Sigmoid colon (tissue), 7 donors: ENCODE data around the gene LZTFL1. TPM values are rescaled to one million over a fixed set of nuclear protein-coding genes. Genes with fewer than 3 reads are reported as not detected.
A peak's percentile ranks its signal among the peaks of the same experiment; 100 is the strongest.

Experiments
- DNase-seq: peaks from one replicate; pipeline ENCODE4 v3.0.0-alpha.2; 2019
- H3K27ac ChIP-seq, 4 donors: fragments of 200-600 bp; sonication (generic); one replicate each; pipeline ENCODE4 v1.5.1; 2016 to 2019; ENCODE audit warnings: mild to moderate bottlenecking in 1 of 4
- H3K27me3 ChIP-seq, 3 donors: fragments of 200-600 bp; sonication (generic); one replicate each; pipeline ENCODE4 v1.5.1; 2019; ENCODE audit warnings: mild to moderate bottlenecking in 1 of 3
- H3K36me3 ChIP-seq, 4 donors: fragments of 200-600 bp; sonication (generic); one replicate each; pipeline ENCODE4 v1.5.1; 2016 to 2019
- H3K4me1 ChIP-seq, 4 donors: fragments of 200-600 bp; sonication (generic); one replicate each; pipeline ENCODE4 v1.5.1; 2017 to 2019
- H3K4me3 ChIP-seq, 4 donors: fragments of 200-600 bp; sonication (generic); one replicate each; pipeline ENCODE4 v1.5.1; 2017 to 2019; ENCODE audit warnings: mild to moderate bottlenecking in 2 of 4, moderate library complexity in 1 of 4
- H3K9me3 ChIP-seq, 4 donors: fragments of 200-600 bp in 3 of 4; sonication (generic) in 3 of 4; one replicate each; pipeline versions ENCODE4 v1.5.1 to v1.6.1; 2013 to 2019
- EP300 ChIP-seq, 4 donors: sonication (generic); formaldehyde crosslinking; IDR thresholded peaks; one replicate each; pipeline ENCODE4 v1.6.1; 2017; ENCODE audit warnings: antibody characterized with exemption in 4 of 4
- POLR2A ChIP-seq, 2 donors: fragments of 450-650 bp; IDR thresholded peaks; one replicate each; pipeline ENCODE4 v1.6.1; 2016; ENCODE audit warnings: antibody characterized with exemption in 2 of 2, mild to moderate bottlenecking in 2 of 2, moderate library complexity in 2 of 2
- POLR2AphosphoS5 ChIP-seq, 4 donors: sonication (generic); formaldehyde crosslinking; IDR thresholded peaks; one replicate each; pipeline ENCODE4 v1.6.1; 2017; ENCODE audit warnings: antibody characterized with exemption in 4 of 4
- WGBS, 2 donors: extraction: QIAGEN DNeasy Blood & Tissue Kit; methylation state at CpG; one replicate each; pipeline ENCODE4 v1.1.7; 2013; 5-methylcytosine and 5-hydroxymethylcytosine counted together
- intact Hi-C: fragments of 100-400 bp; cut with DNase I; formaldehyde crosslinking; loops from one replicate; pipeline ENCODE4 v1.15.1; 2023
- polyA plus RNA-seq, 3 donors: library from polyadenylated mRNA; stranded (reverse); fragments of 200-250 nt; gene quantifications; one replicate each; pipeline ENCODE4 v1.2.3, GENCODE V29; 2013
- total RNA-seq, 4 donors: library from RNA; depleted of rRNA; stranded (reverse); fragments of >200 nt; gene quantifications; one replicate each; pipeline ENCODE4 v1.1.0, GENCODE V29; 2016
- TF ChIP-seq, protein P1 (sequence below), 4 experiments: fragments of 450-650 bp in 3 of 4; fragments of 200-600 bp in 1 of 4; IDR thresholded peaks; one replicate each; pipeline ENCODE4 v1.5.1; 2016 to 2019; ENCODE audit warnings: antibody characterized with exemption in 4 of 4, mild to moderate bottlenecking in 3 of 4, moderate library complexity in 2 of 4
- donor health status: healthy with polysubstance abuse.
- donor health status: Bipolar disorder and iron deficiency.
- donor health status: healthy.

The LZTFL1 gene
- total and polyA plus RNA-seq, 7 donors: 7.9 to 31.0 (median 16.6) TPM

DNA sequence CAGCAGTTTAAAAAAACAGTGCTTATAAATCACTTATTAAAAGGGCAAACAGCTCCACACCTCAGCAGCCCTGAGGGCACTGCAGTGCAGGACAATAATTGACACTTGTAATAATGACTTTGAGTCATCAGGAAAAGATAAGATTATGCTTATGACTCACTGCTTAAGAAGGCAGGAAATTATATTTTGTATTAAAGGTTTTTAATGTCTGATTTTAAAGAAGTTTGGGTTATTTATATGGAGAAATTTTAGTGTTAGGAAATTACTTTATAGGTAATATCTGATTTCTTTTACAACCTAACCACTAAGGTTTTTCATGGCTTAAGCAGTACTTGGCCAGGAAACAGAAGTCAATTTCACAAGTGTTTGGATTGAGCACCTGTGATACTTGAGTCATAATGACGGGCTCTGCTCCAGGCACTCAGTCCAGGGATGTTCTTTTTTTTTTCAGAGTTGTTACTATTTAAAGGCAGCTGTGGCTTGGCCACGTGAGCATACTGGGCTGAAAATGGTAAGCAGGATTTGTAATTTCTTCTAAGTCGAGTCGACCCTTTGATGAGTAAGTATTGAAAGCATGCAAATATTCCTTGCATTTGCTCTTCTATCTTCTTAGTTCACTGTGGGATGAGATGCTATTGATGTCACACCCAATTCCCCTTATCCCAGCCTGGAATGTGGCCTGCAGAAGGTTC is 23.9 kb downstream of the LZTFL1 start:
- DNase-seq: peak; percentile 91
- H3K27ac ChIP-seq: peak overlapping the region; percentile 55 to 74 (median 70)
- H3K4me1 ChIP-seq: peaks cover 0 to 28% (median 25%) of the 10 kb centered on the region in 4 donors
- intact Hi-C loops: no loop called here
- no peaks in the 10 kb centered on the region for H3K27me3 ChIP-seq
- WGBS, 2 donors: 6 to 30% methylated on average over 4 of the region's 4 CpGs
- H3K4me3 ChIP-seq: no peak overlapping the region
- H3K9me3 ChIP-seq: peaks cover 0 to 1% (median 0%) of the 10 kb centered on the region in 4 donors
- TF ChIP-seq EP300 (IDR thresholded peaks at IDR 0.05) (peak in 3 of 4 donors; percentile 10 to 70 (median 26)), POLR2A (IDR thresholded peaks at IDR 0.05) (no peak), POLR2AphosphoS5 (IDR thresholded peaks at IDR 0.05) (peak; percentile 52 to 78 (median 74))
- TF ChIP-seq, protein P1, sequence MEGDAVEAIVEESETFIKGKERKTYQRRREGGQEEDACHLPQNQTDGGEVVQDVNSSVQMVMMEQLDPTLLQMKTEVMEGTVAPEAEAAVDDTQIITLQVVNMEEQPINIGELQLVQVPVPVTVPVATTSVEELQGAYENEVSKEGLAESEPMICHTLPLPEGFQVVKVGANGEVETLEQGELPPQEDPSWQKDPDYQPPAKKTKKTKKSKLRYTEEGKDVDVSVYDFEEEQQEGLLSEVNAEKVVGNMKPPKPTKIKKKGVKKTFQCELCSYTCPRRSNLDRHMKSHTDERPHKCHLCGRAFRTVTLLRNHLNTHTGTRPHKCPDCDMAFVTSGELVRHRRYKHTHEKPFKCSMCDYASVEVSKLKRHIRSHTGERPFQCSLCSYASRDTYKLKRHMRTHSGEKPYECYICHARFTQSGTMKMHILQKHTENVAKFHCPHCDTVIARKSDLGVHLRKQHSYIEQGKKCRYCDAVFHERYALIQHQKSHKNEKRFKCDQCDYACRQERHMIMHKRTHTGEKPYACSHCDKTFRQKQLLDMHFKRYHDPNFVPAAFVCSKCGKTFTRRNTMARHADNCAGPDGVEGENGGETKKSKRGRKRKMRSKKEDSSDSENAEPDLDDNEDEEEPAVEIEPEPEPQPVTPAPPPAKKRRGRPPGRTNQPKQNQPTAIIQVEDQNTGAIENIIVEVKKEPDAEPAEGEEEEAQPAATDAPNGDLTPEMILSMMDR (IDR thresholded peaks at IDR 0.05): no peak
- H3K36me3 ChIP-seq: peaks cover 0 to 11% (median 2%) of the 10 kb centered on the region in 4 donors

DNA sequence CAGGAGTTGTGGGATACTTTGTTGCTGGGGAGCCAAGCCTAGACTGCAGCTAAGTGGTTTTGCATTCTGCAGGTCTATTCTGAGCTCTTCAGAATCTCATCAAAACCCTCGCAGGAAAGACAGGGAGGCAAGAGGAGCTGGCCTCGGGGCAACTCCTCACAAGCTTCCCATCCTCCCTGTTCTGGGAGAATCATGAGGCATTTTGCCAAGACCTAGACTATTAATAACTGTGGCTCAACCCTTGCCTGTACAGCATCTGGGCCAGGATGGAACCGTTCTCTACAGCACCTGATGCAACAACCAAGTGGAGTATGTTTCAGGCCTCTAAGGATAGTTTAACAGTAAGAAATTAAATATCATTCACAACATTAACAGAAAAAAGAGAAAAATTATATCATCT is 25.4 kb downstream of the LZTFL1 start:
- intact Hi-C loops: no loop called here
- peak in 3 of 4 donors; percentile 33 to 54 (median 42) for TF ChIP-seq POLR2AphosphoS5 (IDR thresholded peaks at IDR 0.05)
- no peak for TF ChIP-seq POLR2A (IDR thresholded peaks at IDR 0.05)
- WGBS, 2 donors: 86 to 89% methylated on average over 3 of the region's 3 CpGs
- peak; percentile 80 for DNase-seq
- H3K36me3 ChIP-seq: no peaks in the 10 kb centered on the region
- H3K27ac ChIP-seq: peak overlapping the region in 3 of 4 donors; percentile 47 to 74 (median 72)
- H3K4me3 ChIP-seq: no peak overlapping the region
- H3K9me3 ChIP-seq: peaks cover 0 to 1% (median 0%) of the 10 kb centered on the region in 4 donors
- no peaks in the 10 kb centered on the region for H3K27me3 ChIP-seq
- H3K4me1 ChIP-seq: peaks cover 0 to 28% (median 25%) of the 10 kb centered on the region in 4 donors

DNA sequence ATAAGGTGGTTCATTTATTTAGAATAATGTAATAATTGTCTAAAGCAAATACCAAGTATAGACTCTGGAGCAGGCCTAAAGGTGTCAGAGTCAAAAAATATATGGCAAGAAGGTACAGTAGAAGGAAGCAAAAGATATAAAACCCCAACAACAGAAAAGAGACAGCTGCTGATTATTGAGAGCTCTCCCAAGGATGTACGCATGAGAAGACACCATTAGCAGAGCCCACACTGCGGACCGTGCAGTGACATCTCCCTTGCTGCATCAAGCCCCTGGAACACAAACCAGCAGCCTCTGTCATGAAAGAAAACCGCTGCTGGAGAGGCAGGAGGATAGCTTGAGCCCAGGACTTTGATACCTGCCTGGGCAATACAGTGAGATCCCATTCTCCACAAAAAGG is 27.6 kb downstream of the LZTFL1 start:
- no peak for DNase-seq
- Histone ChIP-seq H3K4me1 (peaks cover 0 to 28% (median 25%) of the 10 kb centered on the region in 4 donors), H3K27ac (no peak overlapping the region), H3K9me3 (peaks cover 0 to 1% (median 0%) of the 10 kb centered on the region in 4 donors), H3K27me3 (no peaks in the 10 kb centered on the region), H3K36me3 (no peaks in the 10 kb centered on the region), H3K4me3 (no peak overlapping the region)
- 95 to 96% methylated on average over 4 of the region's 4 CpGs for WGBS, 2 donors
- intact Hi-C loops: no loop called here
- TF ChIP-seq POLR2A (IDR thresholded peaks at IDR 0.05) (no peak), EP300 (IDR thresholded peaks at IDR 0.05) (no peak), POLR2AphosphoS5 (IDR thresholded peaks at IDR 0.05) (no peak)
- TF ChIP-seq, protein P1 (IDR thresholded peaks at IDR 0.05): no peak

DNA sequence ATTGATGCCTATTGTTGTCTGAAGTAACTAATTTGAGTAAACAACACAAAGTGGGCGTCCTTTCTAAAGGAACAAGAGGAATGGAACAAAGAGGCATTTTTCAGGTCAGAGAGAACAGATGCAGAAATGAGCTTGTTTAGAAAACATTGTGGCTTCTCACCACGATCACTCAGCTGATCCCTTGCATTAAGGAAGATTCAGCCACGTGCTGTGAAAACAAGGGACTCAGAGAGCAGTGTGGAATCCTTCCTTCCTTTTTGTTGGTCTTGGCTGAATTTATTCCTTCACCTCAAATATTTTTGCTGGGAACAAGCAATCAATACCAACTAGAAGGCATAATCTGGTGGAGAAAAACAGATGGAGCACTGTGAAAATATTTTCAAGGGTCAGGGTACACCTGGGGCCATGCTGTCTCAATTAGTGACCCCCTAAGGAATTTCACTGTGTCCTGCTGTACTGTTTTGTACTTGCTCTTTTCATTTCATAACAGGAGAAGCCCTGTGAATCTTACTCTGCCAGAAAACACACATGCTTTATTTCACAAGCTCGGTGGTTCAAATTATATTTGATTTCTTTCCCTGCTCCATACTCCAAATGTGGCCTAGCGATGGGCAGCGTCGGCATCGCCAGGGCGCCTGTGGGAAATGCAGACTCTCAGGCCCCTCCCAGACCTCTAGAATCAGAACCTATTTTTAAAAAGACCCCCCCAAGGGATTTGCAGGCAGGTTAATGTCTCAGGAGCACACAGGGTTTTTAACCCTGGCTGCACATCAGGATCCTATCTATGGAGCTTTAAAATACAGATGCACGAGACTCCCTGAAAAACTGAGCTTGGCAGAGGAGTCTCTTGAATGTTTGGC is 34.0 kb downstream of the LZTFL1 start:
- DNase-seq: no peak
- no peaks in the 10 kb centered on the region for H3K4me1 ChIP-seq
- H3K4me3 ChIP-seq: no peak overlapping the region
- H3K36me3 ChIP-seq: no peaks in the 10 kb centered on the region
- H3K27me3 ChIP-seq: no peaks in the 10 kb centered on the region
- H3K9me3 ChIP-seq: no peaks in the 10 kb centered on the region
- WGBS, 2 donors: 85 to 88% methylated on average over 10 of the region's 10 CpGs
- peak overlapping the region in 1 of 4 donors; percentile 17 for H3K27ac ChIP-seq
- TF ChIP-seq POLR2AphosphoS5 (IDR thresholded peaks at IDR 0.05): no peak
- no peak for TF ChIP-seq POLR2A (IDR thresholded peaks at IDR 0.05)
- no peak for TF ChIP-seq EP300 (IDR thresholded peaks at IDR 0.05)
- TF ChIP-seq, protein P1 (IDR thresholded peaks at IDR 0.05): no peak
- intact Hi-C loops: no loop called here

DNA sequence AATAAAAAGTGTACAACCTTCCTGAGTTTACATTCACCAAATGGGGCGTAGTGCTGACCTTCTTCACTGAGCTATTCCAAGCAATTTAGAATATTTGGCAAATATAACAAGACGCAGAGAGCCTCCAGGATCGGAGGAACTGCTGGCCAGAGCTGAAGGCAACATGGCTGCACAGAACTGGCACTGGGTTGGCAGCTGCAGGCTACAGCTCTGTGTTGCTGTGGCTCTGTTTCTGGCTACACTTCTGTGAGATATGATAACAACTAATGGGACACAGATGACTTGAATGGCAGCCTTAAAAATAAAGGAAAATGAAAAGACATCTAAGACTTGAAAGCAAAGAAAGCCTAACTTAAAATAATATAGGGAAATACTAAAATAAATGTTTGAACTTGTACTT is 34.8 kb downstream of the LZTFL1 start:
- Histone ChIP-seq H3K9me3 (no peaks in the 10 kb centered on the region), H3K4me1 (no peaks in the 10 kb centered on the region), H3K36me3 (no peaks in the 10 kb centered on the region), H3K27me3 (no peaks in the 10 kb centered on the region), H3K4me3 (no peak overlapping the region), H3K27ac (no peak overlapping the region)
- intact Hi-C loops: no loop called here
- 94 to 97% methylated on average over 3 of the region's 3 CpGs for WGBS, 2 donors
- TF ChIP-seq, protein P1 (IDR thresholded peaks at IDR 0.05): no peak
- no peak for TF ChIP-seq EP300 (IDR thresholded peaks at IDR 0.05)
- no peak for TF ChIP-seq POLR2A (IDR thresholded peaks at IDR 0.05)
- TF ChIP-seq POLR2AphosphoS5 (IDR thresholded peaks at IDR 0.05): no peak
- DNase-seq: no peak
